Keratinocyte (primary cell): Measurements from ENCODE around the gene UROC1. TPM values are rescaled to one million over a fixed set of nuclear protein-coding genes. Genes with fewer than 3 reads are reported as not detected.

Experiments used
- DNase-seq: peaks from one replicate; pipeline ENCODE4 v3.0.0-alpha.2; 2011; ENCODE audit warnings: low read depth, missing footprints, low spot score
- FAIRE-seq: peaks from 2 replicates; lab custom pipeline; 2011; peaks lifted over from hg19 to GRCh38; lab: Jason Lieb, UNC
- H2AFZ ChIP-seq: 2 replicates; pipeline ENCODE4 v1.6.0; 2012; ENCODE audit warnings: low read length, control low read depth, inconsistent platforms; ENCODE audit not compliant: control insufficient read depth
- H3K27ac ChIP-seq: 2 replicates; pipeline ENCODE4 v1.5.1; 2011; ENCODE audit warnings: low read length; ENCODE audit not compliant: control insufficient read depth, insufficient read depth
- H3K27me3 ChIP-seq: 3 replicates; pipeline ENCODE4 v1.6.0; 2011; ENCODE audit warnings: low read length; ENCODE audit not compliant: control insufficient read depth, insufficient read depth; ENCODE audit errors: extremely low read depth
- H3K36me3 ChIP-seq, 2 experiments: 2 replicates in 1 of 2; 3 replicates in 1 of 2; pipeline ENCODE4 v1.5.1; 2011; ENCODE audit warnings: low read length in 2 of 2, mild to moderate bottlenecking in 1 of 2; ENCODE audit not compliant: control insufficient read depth in 2 of 2, insufficient read depth in 2 of 2; ENCODE audit errors: extremely low read depth in 1 of 2
- H3K4me1 ChIP-seq: 3 replicates; pipeline ENCODE4 v1.5.1; 2011; ENCODE audit warnings: low read length; ENCODE audit not compliant: control insufficient read depth, insufficient read depth; ENCODE audit errors: extremely low read depth
- H3K4me2 ChIP-seq: 3 replicates; pipeline ENCODE4 v1.6.0; 2011; ENCODE audit warnings: low read depth, low read length; ENCODE audit not compliant: control insufficient read depth, insufficient read depth; ENCODE audit errors: extremely low read depth
- H3K4me3 ChIP-seq, 3 experiments: fragments of 200-600 bp in 1 of 3; sonication (generic) in 1 of 3; 2 replicates in 2 of 3; 3 replicates in 1 of 3; pipeline ENCODE4 v1.5.1; 2011 to 2016; ENCODE audit warnings: low read length in 3 of 3, mild to moderate bottlenecking in 3 of 3, control low read depth in 2 of 3, inconsistent platforms in 1 of 3, low read depth in 1 of 3, mixed read lengths in 1 of 3, mixed run types in 1 of 3, moderate library complexity in 1 of 3; ENCODE audit not compliant: control insufficient read depth in 2 of 3, insufficient read depth in 2 of 3; ENCODE audit errors: extremely low read depth in 1 of 3
- H3K79me2 ChIP-seq: 2 replicates; pipeline ENCODE4 v1.6.0; 2012; ENCODE audit warnings: low read length; ENCODE audit not compliant: control insufficient read depth, insufficient read depth
- H3K9ac ChIP-seq: 3 replicates; pipeline ENCODE4 v1.6.0; 2011; ENCODE audit warnings: low read length; ENCODE audit not compliant: control insufficient read depth, insufficient read depth; ENCODE audit errors: extremely low read depth
- H3K9me1 ChIP-seq: 3 replicates; pipeline ENCODE4 v1.6.0; 2011; ENCODE audit warnings: low read length; ENCODE audit not compliant: control insufficient read depth, insufficient read depth; ENCODE audit errors: extremely low read depth
- H3K9me3 ChIP-seq: 2 replicates; pipeline ENCODE4 v1.5.1; 2012; ENCODE audit warnings: low read depth, low read length; ENCODE audit not compliant: control insufficient read depth
- H4K20me1 ChIP-seq: 3 replicates; pipeline ENCODE4 v1.6.0; 2011; ENCODE audit warnings: low read length; ENCODE audit not compliant: control insufficient read depth, insufficient read depth; ENCODE audit errors: extremely low read depth
- CTCF ChIP-seq, 3 experiments: IDR thresholded peaks in 1 of 3; conservative IDR thresholded peaks in 1 of 3; optimal IDR thresholded peaks in 1 of 3; 2 replicates in 2 of 3; 3 replicates in 1 of 3; pipeline versions ENCODE3 to v1.5.1; 2011; ENCODE audit warnings: low read length in 3 of 3, mild to moderate bottlenecking in 3 of 3, moderate library complexity in 2 of 3, control low read depth in 1 of 3, inconsistent platforms in 1 of 3; ENCODE audit not compliant: insufficient read depth in 2 of 3; ENCODE audit errors: extremely low read depth in 1 of 3
- EZH2 ChIP-seq: IDR thresholded peaks from one replicate; pipeline ENCODE4 v1.6.1; 2012; ENCODE audit warnings: inconsistent platforms, mild to moderate bottlenecking, low read length, moderate library complexity
- dilution Hi-C: fragments of 300-500 bp; cut with MboI; formaldehyde crosslinking; loops from one replicate; pipeline ENCODE4 v1.7.0; 2020; ENCODE audit warnings: low sequenced_read_pairs; ENCODE audit not compliant: extremely low pct_ligation_motif_present
- polyA plus RNA-seq, 5 experiments: library from polyadenylated mRNA; depleted of rRNA in 3 of 5; stranded (reverse) in 3 of 5; stranded (forward) in 1 of 5; unstranded in 1 of 5; fragments of >200 nt; gene quantifications; 1 replicate in 1 of 5; 2 replicates in 3 of 5; 3 replicates in 1 of 5; pipeline versions ENCODE4 v1.2.1 to v1.2.3, GENCODE V29; 2011 to 2012; ENCODE audit warnings: missing spikeins in 2 of 5, low read depth in 1 of 5, low replicate concordance in 1 of 5

The UROC1 gene
- polyA plus RNA-seq, 1 donor (not counting 4 experiments of a cell fraction or from before 2014, with no cell fraction given): not detected

DNA sequence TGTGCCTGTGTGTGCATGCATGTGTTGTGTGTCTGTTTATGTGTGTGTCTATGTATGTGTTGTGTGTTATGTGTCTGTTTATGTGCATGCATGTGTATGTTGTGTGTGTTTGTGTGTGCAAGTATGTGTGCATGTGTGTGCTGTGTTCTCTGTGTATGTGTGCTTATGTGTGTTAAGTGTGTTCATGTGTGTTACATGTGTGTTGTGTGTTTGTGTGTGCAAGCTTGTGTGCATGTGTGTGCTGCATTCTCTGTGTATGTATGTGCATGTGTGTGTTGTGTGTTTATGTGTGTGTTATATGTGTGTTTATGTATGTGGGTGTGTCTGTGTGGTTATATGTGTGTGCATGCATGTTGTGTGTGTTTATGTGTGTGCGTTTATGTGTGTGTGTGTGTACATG, 14.9 kb downstream of the UROC1 start:
- Histone ChIP-seq H2AFZ (no peak overlapping the region), H3K36me3 (no peaks in the 10 kb centered on the region), H3K4me3 (no peak overlapping the region), H3K27ac (no peak overlapping the region), H3K79me2 (no peaks in the 10 kb centered on the region), H3K4me2 (no peak overlapping the region), H3K9me3 (no peaks in the 10 kb centered on the region), H3K4me1 (no peaks in the 10 kb centered on the region), H3K9ac (no peak overlapping the region), H3K9me1 (no peaks in the 10 kb centered on the region), H4K20me1 (no peaks in the 10 kb centered on the region), H3K27me3 (peaks cover 17% of the 10 kb centered on the region)
- TF ChIP-seq EZH2 (no peak), CTCF (optimal IDR thresholded peaks at IDR 0.05 in 1 of 3, IDR thresholded peaks at IDR 0.05 in 1 of 3, conservative IDR thresholded peaks at IDR 0.05 in 1 of 3; ENCODE audit: extremely low read depth in 1 of 3, insufficient read depth in 2 of 3, low read length in 3 of 3) (no peak)
- dilution Hi-C loops: no loop called here
- FAIRE-seq (peak; percentile 68), DNase-seq (no peak)

GRCh38 chr3:126501736-126502135, 15.8 kb downstream of the UROC1 start:
- FAIRE-seq (no peak), DNase-seq (no peak)
- Histone ChIP-seq H3K9ac (no peak overlapping the region), H3K4me3 (no peak overlapping the region), H3K27me3 (peaks cover 17% of the 10 kb centered on the region), H3K4me1 (no peaks in the 10 kb centered on the region), H3K9me3 (no peaks in the 10 kb centered on the region), H3K4me2 (no peak overlapping the region), H4K20me1 (no peaks in the 10 kb centered on the region), H2AFZ (no peak overlapping the region), H3K79me2 (no peaks in the 10 kb centered on the region), H3K9me1 (no peaks in the 10 kb centered on the region), H3K27ac (no peak overlapping the region), H3K36me3 (no peaks in the 10 kb centered on the region)
- TF ChIP-seq CTCF (optimal IDR thresholded peaks at IDR 0.05 in 1 of 3, IDR thresholded peaks at IDR 0.05 in 1 of 3, conservative IDR thresholded peaks at IDR 0.05 in 1 of 3; ENCODE audit: extremely low read depth in 1 of 3, insufficient read depth in 2 of 3, low read length in 3 of 3) (no peak), EZH2 (no peak)
- dilution Hi-C loops: no loop called here
